SK-N-MC (cell line): ENCODE results near the gene STK33.

Experiments
- EZH2 ChIP-seq: fragments of 200-600 bp; sonication (generic); IDR thresholded peaks from one replicate; pipeline ENCODE4 v1.6.1; 2017; ENCODE audit warnings: antibody characterized with exemption
- FOXP2 ChIP-seq: optimal IDR thresholded peaks from 2 replicates; pipeline ENCODE3; 2011; ENCODE audit warnings: mild to moderate bottlenecking, moderate library complexity; ENCODE audit not compliant: insufficient read depth; ENCODE audit errors: extremely low read length, control extremely low read depth
- POLR2AphosphoS5 ChIP-seq: IDR thresholded peaks from 2 replicates; pipeline ENCODE4 v1.6.1; 2012; ENCODE audit warnings: mild to moderate bottlenecking, low read depth, low read length, borderline replicate concordance

DNA sequence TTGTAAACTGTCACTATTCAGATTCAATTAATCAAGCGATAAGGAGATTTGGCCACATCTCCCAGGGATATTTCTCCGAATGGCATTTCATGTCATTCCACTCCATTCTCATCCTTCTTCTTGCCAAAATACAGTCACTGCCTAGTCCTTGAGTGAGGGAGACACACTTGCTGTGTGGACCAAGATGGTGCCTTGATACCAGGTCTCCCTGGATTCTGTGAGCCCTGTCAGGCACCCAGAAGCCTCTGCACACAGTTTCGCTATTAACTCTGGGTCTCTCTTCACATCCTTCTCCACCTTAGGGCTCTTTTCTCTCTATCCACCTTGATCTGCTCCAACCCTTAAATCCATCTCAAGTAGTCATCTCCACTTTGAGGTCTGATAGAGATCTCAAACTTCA is 210.4 kb downstream of the STK33 start:
- TF ChIP-seq POLR2AphosphoS5, result no peak
- TF ChIP-seq EZH2, result no peak
- no peak for TF ChIP-seq FOXP2
